GM12872 (cell line): Measurements from ENCODE around the gene ZNF770.

Experiments
- CTCF ChIP-seq: IDR thresholded peaks from 3 replicates; pipeline ENCODE4 v1.5.1; 2011; ENCODE audit warnings: low read depth, mild to moderate bottlenecking, low read length, moderate library complexity; ENCODE audit not compliant: insufficient read depth

The ZNF770 gene

DNA sequence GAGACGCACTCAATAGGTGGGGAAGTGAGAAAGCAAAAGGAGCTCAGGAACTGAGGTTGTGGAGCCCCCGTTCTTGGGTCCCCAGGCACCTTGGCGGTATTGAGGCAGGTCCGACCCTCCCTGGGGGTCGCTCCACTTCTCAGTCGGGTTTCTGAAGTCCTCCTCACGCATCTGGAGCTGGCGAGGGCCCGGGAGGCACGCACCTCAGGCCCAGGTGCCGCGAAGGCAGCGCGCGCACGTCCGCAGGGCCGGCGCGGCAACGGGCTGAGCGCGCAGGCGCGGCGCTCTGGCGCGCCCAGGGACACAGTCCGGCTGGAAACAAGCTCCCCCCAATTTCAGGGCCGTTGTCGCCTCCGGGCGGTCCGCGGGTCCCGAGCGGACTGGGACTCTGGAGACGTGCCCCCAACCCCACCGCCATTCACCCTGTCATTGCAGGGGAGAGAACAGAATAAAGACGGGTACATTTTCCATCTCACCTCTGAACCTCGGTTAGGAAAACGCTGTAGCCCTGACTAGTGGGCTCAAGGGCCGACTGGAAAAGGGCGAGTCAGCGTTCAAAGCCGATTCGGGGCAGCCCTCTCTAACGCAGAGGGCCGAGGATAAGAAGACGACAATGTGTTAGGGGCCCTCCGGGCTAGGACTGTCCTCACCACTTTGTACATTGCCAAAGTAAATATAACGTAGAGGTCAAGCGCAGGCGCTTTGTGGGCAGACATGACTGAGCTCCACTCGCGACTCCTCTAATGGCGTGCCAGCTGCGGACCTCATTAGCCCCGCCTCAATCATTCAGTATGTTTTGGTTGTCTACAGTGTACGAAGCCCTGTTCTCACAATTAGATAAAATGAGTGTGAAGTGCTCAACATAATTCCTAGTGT lies at the start of gene ZNF770:
Gene ZNF770 (minus strand): TSS at position 261 of the 876 bp plus-strand sequence. CDS start 4,853 bp downstream, outside the sequence.
- TF ChIP-seq CTCF, result no peak

DNA sequence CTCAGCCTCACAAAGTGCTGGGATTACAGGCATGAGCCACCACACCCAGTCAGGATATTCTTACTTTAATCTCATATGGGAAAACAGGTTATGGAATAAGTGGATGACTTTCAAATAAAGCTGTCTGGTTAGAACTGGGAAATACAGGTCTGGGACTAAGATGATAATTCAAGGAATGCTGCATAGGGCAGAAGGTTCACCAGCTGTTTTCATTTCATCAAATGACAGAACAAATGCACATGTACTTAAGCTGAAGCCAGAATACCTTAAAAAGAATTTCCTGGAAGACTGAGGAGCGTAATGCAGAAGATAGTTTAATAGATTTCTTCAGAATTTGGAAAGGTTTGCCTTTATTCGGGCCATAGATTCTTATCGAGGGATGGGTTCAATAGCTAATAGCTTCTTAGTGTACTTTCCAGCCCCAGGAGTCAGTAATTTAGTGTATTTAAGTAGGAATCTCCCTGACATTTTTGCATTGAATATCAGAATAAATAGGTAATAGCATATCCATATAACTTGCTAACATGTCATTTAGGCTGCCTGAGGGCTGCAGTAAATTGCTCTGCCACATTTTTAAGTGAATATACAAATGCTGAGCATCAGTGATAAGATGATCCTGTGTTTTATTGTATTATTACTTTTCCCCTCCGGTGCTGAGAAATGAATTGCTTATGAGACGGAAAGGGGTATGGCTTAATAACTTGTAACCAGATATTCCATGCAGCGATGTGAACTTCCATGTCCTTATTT lies 40.3 kb upstream of the ZNF770 start:
- TF ChIP-seq CTCF, result no peak

GRCh38 chr15:35023804-35024203 lies 35.7 kb upstream of the ZNF770 start:
- no peak for TF ChIP-seq CTCF

- no peak for TF ChIP-seq CTCF
These were observed 32.9 kb upstream of the ZNF770 start for GRCh38 chr15:35020974-35021373.

GRCh38 chr15:35019404-35020327 lies 31.6 kb upstream of the ZNF770 start:
- TF ChIP-seq CTCF, result no peak

DNA sequence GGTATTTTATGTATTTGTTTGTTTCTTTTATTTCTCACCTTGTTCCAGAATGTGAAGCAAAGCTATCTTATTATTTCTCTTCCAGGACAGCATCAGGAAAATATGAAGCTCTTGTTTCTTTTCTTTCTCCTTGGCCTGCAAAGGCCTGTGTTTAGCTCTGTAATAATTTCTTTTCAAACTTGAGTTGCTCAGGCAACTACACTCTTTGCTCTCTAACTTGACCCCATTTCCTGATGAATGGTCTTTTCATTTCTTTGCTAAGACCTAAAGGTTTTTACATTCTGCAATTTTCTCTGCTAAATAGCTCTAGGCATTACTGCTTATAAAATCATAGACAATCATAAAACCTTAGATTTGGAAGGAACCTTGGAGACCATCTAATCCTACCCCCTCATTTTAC lies 26.2 kb upstream of the ZNF770 start:
- no peak for TF ChIP-seq CTCF

DNA sequence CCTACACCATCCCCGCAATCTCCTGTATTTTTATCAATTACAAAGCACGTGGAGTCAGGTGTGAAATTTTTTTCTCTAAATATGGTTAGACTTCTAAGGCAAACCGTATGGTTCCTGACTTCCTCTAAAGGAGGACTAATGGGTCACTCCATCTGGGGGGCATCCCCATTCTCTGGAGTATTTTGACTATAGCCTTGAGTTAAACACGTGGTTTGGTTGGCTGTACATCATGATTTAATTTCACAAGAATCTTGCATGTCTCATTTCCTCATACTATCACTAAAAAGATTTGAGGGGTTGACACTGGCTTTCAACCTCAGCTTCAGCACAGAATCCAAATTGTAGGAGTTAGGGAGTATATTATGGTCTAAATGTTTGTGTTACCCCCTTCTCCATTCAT lies 25.3 kb upstream of the ZNF770 start:
- no peak for TF ChIP-seq CTCF
